ENCODE results near the gene UNCX.

UNCX gene

DNA sequence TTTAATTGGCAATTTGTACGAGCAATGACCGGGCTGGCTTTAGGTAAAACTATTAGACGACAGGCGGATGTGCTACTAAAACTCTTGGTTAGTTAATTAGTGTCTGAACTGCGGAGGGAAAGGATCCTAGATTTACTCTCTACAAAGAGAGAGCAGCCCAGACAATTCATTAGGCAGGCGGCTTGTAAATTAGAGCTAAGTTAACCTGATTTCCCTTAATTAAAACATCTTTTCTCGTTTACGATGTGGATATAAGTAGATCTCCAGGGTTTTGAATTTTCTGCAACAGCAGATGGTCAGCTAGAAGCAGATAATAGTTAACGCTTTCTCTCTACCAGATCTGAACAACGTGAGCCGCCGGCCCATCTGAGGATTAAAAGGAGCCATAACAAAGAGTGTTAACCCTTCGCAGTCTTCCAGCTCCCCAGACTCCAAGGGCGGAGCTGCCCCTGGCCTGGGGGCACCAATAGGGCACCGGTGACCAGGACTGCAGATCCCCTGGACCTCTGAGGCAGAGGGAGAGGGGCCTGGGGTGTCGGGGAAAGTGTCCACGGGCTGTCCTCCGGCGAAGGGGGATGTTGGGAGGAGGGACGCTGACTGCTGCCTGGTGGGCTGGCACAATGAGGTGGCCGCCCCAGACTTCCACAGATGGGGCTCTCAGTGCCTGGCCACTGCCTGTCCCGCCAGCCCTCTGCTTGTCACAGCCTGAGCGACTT lies 6.3 kb upstream of the UNCX start:
- TF ChIP-seq GATA3 (IDR thresholded peaks at IDR 0.05; ENCODE audit: low read depth, low read length), result no peak
- no peak for TF ChIP-seq GATA2 (IDR thresholded peaks at IDR 0.05; ENCODE audit: low read depth, low read length)

DNA sequence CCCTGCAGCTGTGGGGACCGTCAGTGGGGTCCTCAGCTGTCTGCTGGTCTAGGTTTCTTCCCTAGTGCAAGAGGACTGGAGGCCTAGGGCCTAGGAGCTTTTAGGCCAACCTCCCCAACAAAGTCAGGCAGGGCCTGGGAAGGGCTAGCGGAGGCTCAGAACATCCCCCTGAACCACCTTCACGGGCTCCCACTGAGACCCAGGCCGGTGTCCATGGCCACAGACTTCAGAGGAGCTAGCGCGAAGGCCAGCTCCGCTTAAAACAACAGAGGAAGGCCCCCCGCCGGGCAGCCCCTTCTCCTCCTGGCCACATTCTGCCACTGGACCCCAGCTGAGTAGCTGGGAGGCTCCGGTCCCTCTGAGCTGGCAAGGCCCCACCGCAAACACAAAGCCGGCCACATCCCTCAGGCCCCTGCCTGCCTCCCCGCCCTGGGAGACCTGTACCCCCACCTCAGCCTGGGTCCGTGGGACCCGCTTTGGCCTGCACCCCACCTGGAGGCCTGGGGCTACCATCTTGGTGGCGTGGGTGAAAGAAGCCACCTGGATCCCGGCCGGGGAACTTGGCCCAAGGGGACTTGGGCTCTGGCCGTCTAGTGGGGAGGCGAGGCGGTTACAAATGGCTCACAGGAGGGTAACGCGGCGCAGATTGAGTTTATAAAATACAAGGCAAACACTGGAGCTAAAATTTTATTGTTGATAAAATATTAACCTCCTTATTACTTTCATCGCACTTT lies 5.4 kb upstream of the UNCX start:
- TF ChIP-seq GATA2 (IDR thresholded peaks at IDR 0.05; ENCODE audit: low read depth, low read length) (no peak), GATA3 (IDR thresholded peaks at IDR 0.05; ENCODE audit: low read depth, low read length) (no peak)

DNA sequence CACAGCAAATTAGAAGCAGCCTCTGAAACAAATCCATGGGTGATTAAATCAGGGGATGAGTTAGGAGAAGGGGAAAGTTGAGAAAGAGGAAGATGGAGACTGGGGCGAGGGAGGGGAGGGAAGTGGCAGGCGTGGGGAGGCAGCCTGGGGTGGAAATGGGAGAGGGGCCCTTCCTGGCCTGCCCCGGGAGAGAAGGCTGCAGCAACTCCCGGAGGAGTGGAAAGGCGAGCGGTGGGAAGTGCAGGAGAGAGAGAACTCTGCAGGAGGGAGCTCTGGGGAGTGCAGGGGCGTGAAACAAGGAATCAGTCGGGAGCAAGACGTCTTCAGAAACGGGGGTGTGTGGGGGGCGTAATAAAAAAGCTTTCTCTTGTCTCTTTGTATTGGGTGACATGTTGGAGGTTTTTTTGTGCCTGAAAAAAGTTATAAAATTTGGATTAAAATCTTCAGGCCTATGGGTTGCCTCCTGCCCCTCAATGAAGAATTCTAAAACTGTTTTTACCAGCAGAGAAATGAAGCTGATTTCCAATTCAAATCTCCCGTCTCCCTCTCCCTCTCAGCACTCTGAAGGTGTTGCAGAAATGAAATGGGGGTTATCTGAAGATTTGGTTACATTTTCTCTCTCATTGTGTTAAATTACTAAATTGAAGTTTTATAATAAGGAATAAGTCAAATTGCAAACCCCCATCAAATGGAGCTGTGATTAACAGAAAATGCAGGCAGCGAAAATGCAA lies 4.7 kb upstream of the UNCX start:
- TF ChIP-seq GATA3 (IDR thresholded peaks at IDR 0.05; ENCODE audit: low read depth, low read length), result no peak
- no peak for TF ChIP-seq GATA2 (IDR thresholded peaks at IDR 0.05; ENCODE audit: low read depth, low read length)

DNA sequence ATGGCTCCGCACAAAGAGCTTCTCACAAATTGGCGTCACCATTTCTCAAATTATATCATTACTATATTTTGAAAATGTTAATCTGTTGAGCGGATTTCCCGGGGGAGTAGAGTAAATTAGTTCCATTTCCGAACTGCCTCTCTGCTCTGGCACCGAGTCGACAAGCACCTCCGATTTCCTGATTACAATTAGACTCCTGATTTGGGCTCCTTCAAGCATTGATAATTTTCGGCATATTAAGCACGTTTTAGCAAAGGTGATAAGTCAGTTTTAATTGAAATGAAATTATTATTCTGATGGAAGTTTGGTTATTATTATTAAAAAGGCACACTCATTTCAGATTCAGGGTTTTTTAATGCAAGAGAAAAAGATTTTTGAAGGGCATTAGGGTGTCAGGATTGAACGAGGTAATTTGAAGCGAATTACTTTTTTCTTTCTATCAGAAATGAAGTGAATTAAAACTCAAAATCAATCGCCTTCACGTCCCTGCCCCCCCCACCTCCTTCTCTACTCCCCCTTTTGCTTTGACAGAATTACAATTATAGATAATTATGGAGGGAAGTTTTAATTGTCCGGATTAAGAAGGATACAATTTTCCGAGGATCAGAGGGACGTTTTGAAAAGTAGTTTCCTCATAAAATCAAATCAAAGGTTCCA lies 4.0 kb upstream of the UNCX start:
- TF ChIP-seq GATA2 (IDR thresholded peaks at IDR 0.05; ENCODE audit: low read depth, low read length) (no peak), GATA3 (IDR thresholded peaks at IDR 0.05; ENCODE audit: low read depth, low read length) (no peak)

DNA sequence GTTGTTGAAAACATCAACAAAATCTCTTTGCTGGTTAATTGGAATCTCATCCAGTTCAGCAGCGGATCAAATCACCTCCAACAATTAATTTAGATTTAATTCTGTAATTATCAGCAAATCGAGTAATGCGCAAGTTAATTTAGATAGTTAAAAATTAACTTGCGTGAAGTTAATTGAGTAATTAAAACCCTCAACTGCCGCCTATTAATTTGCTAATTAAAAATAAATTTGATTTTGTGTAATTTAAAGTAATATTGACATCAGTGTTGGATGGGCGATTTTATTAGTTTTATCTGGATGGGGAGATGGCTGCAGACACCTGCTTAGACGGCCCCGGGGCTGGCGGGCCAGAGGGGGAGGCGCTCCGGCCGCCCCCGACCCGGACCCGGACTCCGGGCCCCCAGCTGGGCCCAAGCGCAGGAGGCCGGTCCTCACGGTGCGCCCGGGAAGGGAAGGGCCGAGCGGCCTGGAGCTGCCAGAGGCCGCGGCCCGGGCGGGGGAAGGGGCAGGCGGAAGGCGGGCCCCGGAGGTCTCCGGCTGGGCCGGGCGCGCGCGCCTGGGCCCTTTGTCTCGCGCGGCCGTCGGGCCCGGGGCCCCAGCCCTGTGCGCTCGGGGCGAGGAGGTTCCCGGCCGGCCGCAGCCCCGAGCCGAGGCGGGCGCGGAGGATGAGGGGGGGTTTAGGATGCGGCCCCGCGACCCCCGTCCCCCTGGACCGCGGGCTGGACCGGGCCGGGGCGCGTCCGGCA lies 3.3 kb upstream of the UNCX start:
- TF ChIP-seq GATA3 (IDR thresholded peaks at IDR 0.05; ENCODE audit: low read depth, low read length) (no peak), GATA2 (IDR thresholded peaks at IDR 0.05; ENCODE audit: low read depth, low read length) (no peak)

DNA sequence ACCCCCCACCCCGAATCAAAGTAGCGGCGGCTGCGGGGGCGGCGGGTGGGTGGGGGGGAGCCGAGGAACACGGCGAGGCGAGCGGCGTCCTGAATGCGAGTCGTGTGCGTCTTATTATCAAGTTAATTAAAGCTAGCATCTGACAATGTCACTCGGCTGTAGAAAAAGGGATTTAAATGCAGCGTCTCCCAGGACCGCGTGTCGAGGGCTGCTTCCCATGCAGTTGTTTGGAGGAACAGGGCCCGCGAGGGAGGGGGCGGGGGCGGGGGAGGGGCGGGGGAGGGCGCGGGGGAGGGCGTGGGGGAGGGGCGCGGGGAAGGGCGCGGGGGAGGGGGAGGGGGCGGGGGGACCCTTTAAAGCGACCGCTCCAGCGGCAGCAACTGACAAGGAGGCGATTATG lies 2.7 kb upstream of the UNCX start:
- no peak for TF ChIP-seq GATA2 (IDR thresholded peaks at IDR 0.05; ENCODE audit: low read depth, low read length)
- no peak for TF ChIP-seq GATA3 (IDR thresholded peaks at IDR 0.05; ENCODE audit: low read depth, low read length)

DNA sequence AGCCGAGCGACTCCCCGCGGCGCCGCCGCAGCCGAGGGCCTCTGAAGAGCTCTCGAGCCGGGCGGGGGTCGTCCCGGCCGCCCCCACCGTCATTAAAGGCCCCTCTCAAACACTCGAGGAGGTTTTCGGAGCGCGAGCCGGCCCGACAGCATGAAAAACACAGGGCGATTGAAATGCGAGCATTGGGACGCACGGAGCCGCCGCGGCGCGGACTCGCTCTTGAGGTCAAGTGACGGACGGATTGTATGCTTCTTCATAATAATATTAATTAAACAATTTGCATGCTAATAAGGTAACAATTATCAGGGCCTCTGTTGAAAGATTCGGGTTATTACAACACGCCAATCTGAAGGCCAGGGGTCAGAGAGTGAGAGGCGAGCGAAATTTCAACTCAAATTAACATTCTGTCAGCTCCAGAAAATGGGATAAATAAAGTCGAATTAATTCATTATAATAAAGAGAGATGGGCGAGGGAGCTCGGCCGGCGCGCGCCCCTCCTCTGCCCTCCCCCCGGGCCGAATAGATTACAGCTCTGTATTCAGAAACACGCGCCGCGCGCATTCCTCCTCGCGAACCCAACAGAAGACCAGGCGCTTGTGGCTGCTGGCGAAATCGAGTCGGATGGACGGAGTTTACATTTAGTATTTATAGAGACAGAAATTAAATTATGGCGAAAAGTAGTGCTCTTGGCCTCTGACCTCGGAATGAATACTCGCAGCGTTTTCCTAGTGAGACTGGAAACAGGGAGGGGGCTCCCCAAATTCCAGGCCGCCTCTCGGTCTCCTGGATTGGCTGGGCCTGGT lies 2.1 kb upstream of the UNCX start:
- no peak for TF ChIP-seq GATA2 (IDR thresholded peaks at IDR 0.05; ENCODE audit: low read depth, low read length)

DNA sequence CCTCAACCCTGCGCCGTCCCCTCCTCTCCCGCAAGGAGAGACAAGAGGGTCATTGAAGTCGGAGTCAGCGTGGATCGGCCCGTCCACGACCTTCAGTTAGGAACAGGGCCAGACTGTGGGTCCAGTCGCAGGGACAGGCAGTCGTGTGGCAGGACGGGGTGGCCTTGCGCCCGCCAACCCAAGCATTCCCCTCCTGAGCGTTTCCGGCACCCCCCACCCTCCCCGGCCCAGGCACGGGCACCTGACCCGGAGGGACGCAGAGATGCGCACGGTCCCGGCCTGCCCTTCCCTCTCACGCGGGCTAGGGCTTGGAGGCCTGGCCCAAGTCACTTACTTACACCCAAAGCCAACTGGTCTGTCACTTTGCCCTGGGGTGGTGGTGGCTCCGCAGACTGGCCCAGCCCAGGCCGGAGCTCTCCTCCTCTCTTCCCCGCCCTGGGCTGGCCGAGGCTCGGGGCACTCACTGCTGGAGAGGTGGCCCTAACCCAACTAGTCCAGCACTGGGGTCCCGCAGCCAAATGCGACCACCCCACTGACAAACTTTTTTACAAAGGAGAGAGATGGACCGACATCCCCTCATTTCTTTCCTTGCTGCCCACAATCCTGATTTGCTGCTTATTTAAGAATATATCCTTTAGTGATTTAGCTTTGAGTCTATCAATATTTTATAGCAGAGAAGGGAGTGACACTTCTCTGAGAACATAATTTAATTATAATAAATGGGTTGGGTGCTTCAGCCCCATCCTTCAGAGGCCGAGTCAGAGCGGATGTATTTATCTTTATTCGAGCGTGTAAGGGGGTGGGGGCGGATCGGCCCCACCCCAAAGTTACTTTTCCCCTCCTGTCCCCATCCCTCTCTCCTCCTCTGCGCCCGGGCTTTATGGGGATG lies 1.2 kb upstream of the UNCX start:
- TF ChIP-seq GATA3 (IDR thresholded peaks at IDR 0.05; ENCODE audit: low read depth, low read length), result no peak
- no peak for TF ChIP-seq GATA2 (IDR thresholded peaks at IDR 0.05; ENCODE audit: low read depth, low read length)

DNA sequence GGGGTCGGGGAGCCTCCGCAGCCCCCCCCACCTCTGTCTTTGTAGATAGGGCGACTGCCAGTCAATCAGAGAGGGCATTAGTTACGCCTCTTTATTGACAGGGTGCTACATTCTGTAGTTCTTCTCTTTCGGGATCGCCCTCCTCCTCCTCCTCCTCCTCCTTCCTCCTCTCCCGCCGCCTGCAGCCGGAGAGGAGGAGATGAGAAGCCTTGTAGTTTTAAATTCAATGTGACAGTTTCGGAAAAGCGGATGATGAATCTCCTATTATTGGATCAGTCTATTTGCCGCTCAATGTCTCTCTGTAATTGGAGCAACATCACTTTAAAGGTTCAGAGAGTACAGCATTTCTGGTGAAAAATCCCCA lies 587 bp upstream of the UNCX start:
- TF ChIP-seq GATA2 (IDR thresholded peaks at IDR 0.05; ENCODE audit: low read depth, low read length) (no peak), GATA3 (IDR thresholded peaks at IDR 0.05; ENCODE audit: low read depth, low read length) (no peak)

DNA sequence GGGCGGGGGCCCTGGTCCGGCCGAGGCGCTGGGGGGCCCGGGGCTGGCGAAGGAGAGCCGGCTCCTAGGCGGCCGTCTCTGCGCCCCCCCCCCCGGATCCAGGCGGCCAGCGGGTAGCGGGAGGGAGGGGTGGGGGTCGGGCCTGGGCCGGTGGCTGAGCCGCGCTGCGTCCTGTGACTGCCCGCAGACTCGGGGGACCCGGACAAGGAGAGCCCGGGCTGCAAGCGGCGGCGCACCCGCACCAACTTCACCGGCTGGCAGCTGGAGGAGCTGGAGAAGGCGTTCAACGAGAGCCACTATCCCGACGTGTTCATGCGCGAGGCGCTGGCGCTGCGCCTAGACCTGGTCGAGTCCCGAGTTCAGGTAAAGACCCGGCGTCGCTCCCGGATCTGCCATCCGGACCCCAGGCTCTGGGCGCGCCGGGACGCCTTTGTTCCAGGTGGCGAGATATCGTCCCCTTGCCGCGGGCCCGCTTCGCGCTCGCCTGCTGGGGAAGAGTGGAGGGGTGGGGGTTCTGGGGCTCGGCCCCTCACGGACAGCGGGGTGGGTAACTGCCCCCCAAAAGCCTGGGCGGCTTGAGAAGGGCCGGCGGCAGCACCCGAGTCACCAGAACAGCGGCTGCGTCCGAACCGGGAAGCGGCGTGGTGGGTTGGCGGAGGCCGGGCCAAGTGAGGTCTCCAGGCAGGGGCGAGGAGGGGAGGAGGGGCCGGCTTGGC lies 819 bp downstream of the UNCX start:
- no peak for TF ChIP-seq GATA2 (IDR thresholded peaks at IDR 0.05; ENCODE audit: low read depth, low read length)
- no peak for TF ChIP-seq GATA3 (IDR thresholded peaks at IDR 0.05; ENCODE audit: low read depth, low read length)

DNA sequence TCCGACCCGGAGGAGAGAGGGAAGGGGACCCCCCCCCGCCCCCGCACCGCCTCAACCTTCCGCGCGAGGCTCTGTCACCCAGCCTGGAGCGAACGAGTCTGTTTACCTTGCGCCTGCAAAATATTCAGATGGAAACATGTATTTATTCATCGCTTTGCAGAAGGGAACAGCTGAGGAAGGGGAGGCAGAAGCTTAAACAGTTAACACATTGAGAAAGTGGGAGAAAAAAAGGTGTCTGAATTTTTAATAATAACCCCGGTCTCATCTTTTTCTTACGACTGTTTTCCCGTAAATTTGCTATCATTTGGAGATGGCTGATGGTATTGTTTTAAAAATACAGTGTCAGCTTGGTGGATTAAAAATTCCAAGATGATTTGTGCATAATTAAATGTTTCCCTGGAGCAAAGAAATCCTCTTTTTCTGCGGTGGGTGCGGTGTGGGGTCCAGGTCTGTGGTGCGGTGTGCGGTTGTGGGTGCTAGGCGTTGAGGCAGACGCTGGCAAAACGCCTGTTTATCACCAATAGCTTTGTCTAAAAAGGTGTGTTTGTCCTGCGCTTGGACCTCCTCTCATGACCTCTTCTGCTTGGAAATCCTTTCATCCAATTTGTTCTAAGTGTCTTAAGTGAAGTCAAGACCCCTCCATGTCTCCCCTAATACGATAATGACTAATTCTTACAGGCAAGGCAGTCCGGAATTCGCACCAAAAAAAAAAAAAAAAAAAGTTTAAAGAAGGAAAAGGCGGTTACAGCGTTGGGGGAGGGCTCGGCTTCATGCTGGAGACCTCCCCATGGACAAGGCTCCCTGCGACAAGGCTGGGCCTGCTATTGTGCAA lies 1.6 kb downstream of the UNCX start:
- no peak for TF ChIP-seq GATA2 (IDR thresholded peaks at IDR 0.05; ENCODE audit: low read depth, low read length)
- no peak for TF ChIP-seq GATA3 (IDR thresholded peaks at IDR 0.05; ENCODE audit: low read depth, low read length)
